ENCODE results near the gene CACNA1G.

GRCh38 chr17:50570032-50570431, 9.5 kb downstream of the CACNA1G start:
- TF ChIP-seq POLR2A (IDR thresholded peaks at IDR 0.05) (no peak), CTCF (IDR thresholded peaks at IDR 0.05) (no peak)

All from right lobe of liver (tissue), 4 donors.